ENCODE data around the gene HMX1.

HMX1 gene

GRCh38 chr4:8867624-8868320, 3.9 kb downstream of the HMX1 start:
- no peak for DNase-seq

GRCh38 chr4:8866828-8867623, 4.6 kb downstream of the HMX1 start:
- no peak for DNase-seq

- DNase-seq: no peak
Measured at GRCh38 chr4:8866421-8866820, 5.2 kb downstream of the HMX1 start.

- no peak for DNase-seq
Measured at GRCh38 chr4:8865681-8866310, 5.8 kb downstream of the HMX1 start.

GRCh38 chr4:8864912-8865680, 6.5 kb downstream of the HMX1 start:
- no peak for DNase-seq

- no peak for DNase-seq
Measured at GRCh38 chr4:8863686-8864682, 7.7 kb downstream of the HMX1 start.

- DNase-seq: no peak
Measured at GRCh38 chr4:8862800-8863685, 8.6 kb downstream of the HMX1 start.

- DNase-seq: no peak
Measured at GRCh38 chr4:8862334-8862733, 9.3 kb downstream of the HMX1 start.

- no peak for DNase-seq
Measured at GRCh38 chr4:8861576-8862295, 9.9 kb downstream of the HMX1 start.

GRCh38 chr4:8860892-8861575, 10.6 kb downstream of the HMX1 start:
- DNase-seq: no peak

GRCh38 chr4:8860096-8860891, 11.3 kb downstream of the HMX1 start:
- no peak for DNase-seq

- DNase-seq: no peak
Measured at GRCh38 chr4:8859550-8860095, 12.0 kb downstream of the HMX1 start.

GRCh38 chr4:8858701-8859210, 12.9 kb downstream of the HMX1 start:
- DNase-seq: no peak

GRCh38 chr4:8857766-8858700, 13.6 kb downstream of the HMX1 start:
- DNase-seq: no peak

GRCh38 chr4:8856835-8857621, 14.6 kb downstream of the HMX1 start:
- no peak for DNase-seq

- no peak for DNase-seq
Measured at GRCh38 chr4:8855818-8856245, 15.8 kb downstream of the HMX1 start.

All from activated CD4-positive, CD25-positive, alpha-beta regulatory T cell treated with anti-CD3 and anti-CD28 coated beads, Interleukin-2, amount 50 U/mL, for 72 hours (primary cell).